ENCODE measurements around the gene ABHD1. TPM values are rescaled to one million over a fixed set of nuclear protein-coding genes. Genes with fewer than 3 reads are reported as not detected.
"Not testable (repeated sequence)": the region's sequence is repeated elsewhere in the genome, so short reads cannot be mapped to it uniquely, and the experiment has no call there.

The ABHD1 gene
- 4.0 TPM for total RNA-seq
- long read RNA-seq, partial matches to known transcripts = 0 of 2 reads
- long read RNA-seq, other reads (novel, unspliced or antisense) = 1 of 2 reads

GRCh38 chr2:27123302-27124150 lies at the start of gene ABHD1:
ABHD1 (plus strand) TSS chr2:27123815; CDS start chr2:27123949, 134 bp downstream.
- intact Hi-C loops (cut with DNase I) = no loop called here
- DNase-seq (peak; percentile 87), ATAC-seq (ENCODE audit: poor library complexity) (peak; percentile 94)

- no peak for ATAC-seq (ENCODE audit: poor library complexity)
- intact Hi-C loops (cut with DNase I) = no loop called here
- peak; percentile 81 for DNase-seq
Observed at GRCh38 chr2:27074738-27075565, 48.7 kb upstream of the ABHD1 start.

- intact Hi-C loops (cut with DNase I); ATAC-seq (ENCODE audit: poor library complexity): not testable (repeated sequence)
- peak; percentile 11 for DNase-seq
Observed at GRCh38 chr2:27075566-27075871, 48.1 kb upstream of the ABHD1 start.

GRCh38 chr2:27076323-27076722 lies 47.3 kb upstream of the ABHD1 start:
- DNase-seq (no peak), ATAC-seq (ENCODE audit: poor library complexity) (no peak)
- intact Hi-C loops (cut with DNase I) = no loop called here

GRCh38 chr2:27077231-27077630 lies 46.4 kb upstream of the ABHD1 start:
- peak; percentile 27 for DNase-seq
- intact Hi-C loops (cut with DNase I) = no loop called here
- no peak for ATAC-seq (ENCODE audit: poor library complexity)

GRCh38 chr2:27078267-27079194 lies 45.1 kb upstream of the ABHD1 start, which contains the start of gene EMILIN1:
EMILIN1 (plus strand) TSS chr2:27078615; CDS start chr2:27079066, 451 bp downstream.
- ATAC-seq (ENCODE audit: poor library complexity) (peak; percentile 74), DNase-seq (peak; percentile 90)
- intact Hi-C loops (cut with DNase I) = no loop called here

GRCh38 chr2:27079233-27080139 lies 44.1 kb upstream of the ABHD1 start:
- no peak for ATAC-seq (ENCODE audit: poor library complexity)
- intact Hi-C loops (cut with DNase I) = loop anchor here (10.0 kb wide), 1 partner anchor 45 kb away; the partner anchor contains the start of gene TMEM214
- DNase-seq = peak; percentile 36

- no peak for ATAC-seq (ENCODE audit: poor library complexity)
- DNase-seq = peak; percentile 39
- intact Hi-C loops (cut with DNase I) = loop anchor here (10.0 kb wide), 1 partner anchor 45 kb away; the partner anchor contains the start of gene TMEM214
Observed at GRCh38 chr2:27080140-27080469, 43.5 kb upstream of the ABHD1 start.

- intact Hi-C loops (cut with DNase I) = loop anchor here (10.0 kb wide), 1 partner anchor 46 kb away; the partner anchor contains the start of gene TMEM214
- DNase-seq = peak; percentile 45
Observed at GRCh38 chr2:27080603-27080936, 43.0 kb upstream of the ABHD1 start.

GRCh38 chr2:27081984-27082772 lies 41.4 kb upstream of the ABHD1 start:
- intact Hi-C loops (cut with DNase I) = loop anchor here (10.0 kb wide), 1 partner anchor 47 kb away; the partner anchor contains the start of gene TMEM214
- DNase-seq = peak; percentile 39
- no peak for ATAC-seq (ENCODE audit: poor library complexity)

More at GRCh38 chr2:27080603-27080936, 43.0 kb upstream of the ABHD1 start:
- ATAC-seq (ENCODE audit: poor library complexity) = no peak

- intact Hi-C loops (cut with DNase I) = loop anchor here (10.0 kb wide), 1 partner anchor 48 kb away; the partner anchor contains the start of gene TMEM214
- no peak for ATAC-seq (ENCODE audit: poor library complexity)
- peak; percentile 39 for DNase-seq
Observed at GRCh38 chr2:27082773-27083409, 40.7 kb upstream of the ABHD1 start.

GRCh38 chr2:27083410-27084296 lies 40.0 kb upstream of the ABHD1 start:
- ATAC-seq (ENCODE audit: poor library complexity) (no peak), DNase-seq (peak; percentile 28)
- intact Hi-C loops (cut with DNase I) = loop anchor here (2.0 to 10.0 kb wide), 2 partner anchors 49 to 117 kb away; partner anchors contain the start of gene TMEM214

GRCh38 chr2:27084297-27085061 lies 39.1 kb upstream of the ABHD1 start:
- intact Hi-C loops (cut with DNase I) = loop anchor here (2.0 to 10.0 kb wide), 2 partner anchors 50 to 118 kb away; partner anchors contain the start of gene TMEM214
- ATAC-seq (ENCODE audit: poor library complexity) (no peak), DNase-seq (no peak)

- intact Hi-C loops (cut with DNase I) = loop anchor here (2.0 to 10.0 kb wide), 2 partner anchors 50 to 118 kb away; partner anchors contain the start of gene TMEM214
- ATAC-seq (ENCODE audit: poor library complexity) (no peak), DNase-seq (no peak)
Observed at GRCh38 chr2:27085062-27085672, 38.4 kb upstream of the ABHD1 start.

All from Right ventricle myocardium superior (tissue), 1 donor.